Measurements from ENCODE around the gene AGPAT3. TPM values are rescaled to one million over a fixed set of nuclear protein-coding genes. Genes with fewer than 3 reads are reported as not detected.

Gene AGPAT3
- total and polyA plus RNA-seq, 9 donors = 11.6 to 42.1 (median 31.9) TPM

- H3K36me3 ChIP-seq = no peaks in the 10 kb centered on the region
- H3K4me1 ChIP-seq (ENCODE audit: insufficient read depth) = peaks cover 8% of the 10 kb centered on the region
- no peaks in the 10 kb centered on the region for H3K27me3 ChIP-seq
- WGBS, 3 donors = 91 to 97% (median 96%) methylated on average over 20 of the region's 20 CpGs
- intact Hi-C loops (cut with DNase I) = no loop called here
- no peak overlapping the region for H3K4me3 ChIP-seq
- DNase-seq = no peak
- TF ChIP-seq EP300 (IDR thresholded peaks at IDR 0.05) (no peak), POLR2A (IDR thresholded peaks at IDR 0.05) (no peak)
- TF ChIP-seq, protein P1, sequence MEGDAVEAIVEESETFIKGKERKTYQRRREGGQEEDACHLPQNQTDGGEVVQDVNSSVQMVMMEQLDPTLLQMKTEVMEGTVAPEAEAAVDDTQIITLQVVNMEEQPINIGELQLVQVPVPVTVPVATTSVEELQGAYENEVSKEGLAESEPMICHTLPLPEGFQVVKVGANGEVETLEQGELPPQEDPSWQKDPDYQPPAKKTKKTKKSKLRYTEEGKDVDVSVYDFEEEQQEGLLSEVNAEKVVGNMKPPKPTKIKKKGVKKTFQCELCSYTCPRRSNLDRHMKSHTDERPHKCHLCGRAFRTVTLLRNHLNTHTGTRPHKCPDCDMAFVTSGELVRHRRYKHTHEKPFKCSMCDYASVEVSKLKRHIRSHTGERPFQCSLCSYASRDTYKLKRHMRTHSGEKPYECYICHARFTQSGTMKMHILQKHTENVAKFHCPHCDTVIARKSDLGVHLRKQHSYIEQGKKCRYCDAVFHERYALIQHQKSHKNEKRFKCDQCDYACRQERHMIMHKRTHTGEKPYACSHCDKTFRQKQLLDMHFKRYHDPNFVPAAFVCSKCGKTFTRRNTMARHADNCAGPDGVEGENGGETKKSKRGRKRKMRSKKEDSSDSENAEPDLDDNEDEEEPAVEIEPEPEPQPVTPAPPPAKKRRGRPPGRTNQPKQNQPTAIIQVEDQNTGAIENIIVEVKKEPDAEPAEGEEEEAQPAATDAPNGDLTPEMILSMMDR (IDR thresholded peaks at IDR 0.05) = no peak
- no peak overlapping the region for H3K27ac ChIP-seq
- no peaks in the 10 kb centered on the region for H3K9me3 ChIP-seq
Measured at GRCh38 chr21:43926196-43926595, 61.2 kb downstream of the AGPAT3 start.

- intact Hi-C loops (cut with DNase I) = no loop called here
- no peak overlapping the region for H3K27ac ChIP-seq
- no peaks in the 10 kb centered on the region for H3K27me3 ChIP-seq
- H3K36me3 ChIP-seq = no peaks in the 10 kb centered on the region
- TF ChIP-seq POLR2A (IDR thresholded peaks at IDR 0.05) (no peak), EP300 (IDR thresholded peaks at IDR 0.05) (no peak)
- TF ChIP-seq, protein P1 (IDR thresholded peaks at IDR 0.05) = no peak
- no peak for DNase-seq
- H3K9me3 ChIP-seq = no peaks in the 10 kb centered on the region
- 88 to 91% (median 91%) methylated on average over 17 of the region's 17 CpGs for WGBS, 3 donors
- peaks cover 2% of the 10 kb centered on the region for H3K4me1 ChIP-seq (ENCODE audit: insufficient read depth)
- no peak overlapping the region for H3K4me3 ChIP-seq
Measured at GRCh38 chr21:43927591-43928221, 62.7 kb downstream of the AGPAT3 start.

GRCh38 chr21:43928222-43929125, 63.5 kb downstream of the AGPAT3 start:
- Histone ChIP-seq H3K36me3 (no peaks in the 10 kb centered on the region), H3K4me3 (no peak overlapping the region), H3K4me1 (ENCODE audit: insufficient read depth) (no peaks in the 10 kb centered on the region), H3K9me3 (no peaks in the 10 kb centered on the region), H3K27ac (no peak overlapping the region), H3K27me3 (no peaks in the 10 kb centered on the region)
- TF ChIP-seq EP300 (IDR thresholded peaks at IDR 0.05) = no peak
- no peak for TF ChIP-seq POLR2A (IDR thresholded peaks at IDR 0.05)
- TF ChIP-seq, protein P1 (IDR thresholded peaks at IDR 0.05) = no peak
- intact Hi-C loops (cut with DNase I) = no loop called here
- WGBS, 3 donors = 72 to 82% (median 75%) methylated on average over 31 of the region's 31 CpGs
- no peak for DNase-seq

- Histone ChIP-seq H3K9me3 (no peaks in the 10 kb centered on the region), H3K27me3 (no peaks in the 10 kb centered on the region), H3K36me3 (no peaks in the 10 kb centered on the region), H3K4me3 (no peak overlapping the region), H3K4me1 (ENCODE audit: insufficient read depth) (no peaks in the 10 kb centered on the region), H3K27ac (no peak overlapping the region)
- TF ChIP-seq EP300 (IDR thresholded peaks at IDR 0.05) (no peak), POLR2A (IDR thresholded peaks at IDR 0.05) (no peak)
- TF ChIP-seq, protein P1 (IDR thresholded peaks at IDR 0.05) = no peak
- intact Hi-C loops (cut with DNase I) = no loop called here
- no peak for DNase-seq
- WGBS, 3 donors = 88 to 92% (median 89%) methylated on average over 30 of the region's 30 CpGs
Measured at GRCh38 chr21:43929217-43929971, 64.4 kb downstream of the AGPAT3 start.

Data from ovary (tissue), 9 donors.